HG03135 (cell line): ENCODE data around the gene GREB1.

Experiments
- ATAC-seq: cut with Tn5 transposase; IDR thresholded peaks from one replicate; pipeline ENCODE4 v1.9.1; 2021; ENCODE audit warnings: mild to moderate bottlenecking, moderate library complexity; ENCODE audit not compliant: unreplicated experiment

GREB1 gene

GRCh38 chr2:11631462-11631861 lies 97.6 kb downstream of the GREB1 start:
- ATAC-seq, result no peak

- ATAC-seq, result no peak
Observed at GRCh38 chr2:11633923-11634478, 100.2 kb downstream of the GREB1 start.

DNA sequence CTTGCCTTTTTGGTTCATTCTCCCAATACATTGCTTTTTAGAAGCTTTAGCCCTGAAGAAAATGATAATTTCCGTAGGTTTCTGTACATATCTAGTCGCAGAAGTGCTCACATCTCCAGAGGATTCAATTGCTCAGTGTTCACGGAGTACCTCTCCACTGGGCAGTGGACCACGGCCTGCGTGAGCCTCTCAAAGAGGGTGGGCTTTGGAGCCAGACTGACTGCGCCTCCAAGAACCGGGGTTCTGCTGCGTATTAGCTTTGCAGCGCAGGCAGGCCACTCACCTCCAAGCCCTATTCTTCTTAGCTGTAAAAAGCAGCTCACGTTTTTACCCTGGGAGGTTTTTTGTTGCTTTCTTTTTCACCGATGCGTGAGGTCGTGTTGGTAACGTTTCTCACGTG lies 100.7 kb downstream of the GREB1 start:
- ATAC-seq, result no peak

DNA sequence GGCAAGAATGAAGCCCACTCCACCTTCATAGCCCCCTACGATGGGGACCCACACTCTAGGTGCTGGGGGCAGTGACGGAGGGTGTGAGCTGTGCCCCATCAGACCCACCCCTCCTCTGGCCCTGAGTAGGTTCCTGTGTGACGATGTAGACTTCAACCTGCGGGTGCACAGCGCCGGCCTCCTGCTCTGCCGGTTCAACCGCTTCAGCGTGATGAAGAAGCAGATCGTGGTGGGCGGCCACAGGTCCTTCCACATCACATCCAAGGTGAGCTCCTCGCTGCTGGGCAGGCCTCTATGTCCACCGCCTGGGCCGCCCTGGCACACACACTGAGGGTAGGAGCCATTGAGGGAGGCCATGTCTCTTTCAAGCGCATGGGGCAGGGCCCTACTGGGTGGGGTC lies 101.3 kb downstream of the GREB1 start:
- ATAC-seq, result no peak

DNA sequence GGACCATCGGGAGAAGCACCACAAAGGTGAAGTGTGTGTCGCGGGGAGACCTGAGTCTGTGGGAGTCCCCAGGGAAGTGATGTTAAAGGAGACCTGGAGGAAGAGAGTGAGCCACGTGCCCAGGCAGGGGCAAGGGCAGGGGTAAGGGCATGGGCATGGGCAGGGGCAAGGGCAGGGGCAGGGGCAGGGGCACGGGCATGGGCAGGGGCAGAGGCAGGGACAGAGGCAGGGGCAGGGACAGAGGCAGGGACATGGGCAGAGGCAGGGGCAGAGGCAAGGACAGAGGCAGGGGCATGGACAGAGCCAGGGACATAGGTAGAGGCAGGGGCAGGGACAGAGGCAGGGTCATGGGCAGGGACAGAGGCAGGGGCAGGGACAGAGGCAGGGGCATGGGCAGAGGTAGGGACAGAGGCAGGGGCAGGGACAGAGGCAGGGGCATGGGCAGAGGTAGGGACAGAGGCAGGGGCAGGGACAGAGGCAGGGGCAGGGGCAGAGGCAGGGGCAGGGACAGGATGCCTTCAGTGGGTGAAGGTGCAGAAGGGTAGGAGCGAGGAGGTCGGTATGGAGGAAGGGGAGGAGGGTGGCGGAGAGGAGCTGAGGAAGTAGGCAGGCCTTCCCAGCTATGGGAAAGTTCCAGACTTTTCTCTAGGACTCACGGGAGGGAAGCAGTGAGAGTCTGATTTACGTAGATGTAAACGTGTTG lies 102.9 kb downstream of the GREB1 start:
- ATAC-seq, result no peak

- no peak for ATAC-seq
Observed at GRCh38 chr2:11637546-11637945, 103.7 kb downstream of the GREB1 start.

DNA sequence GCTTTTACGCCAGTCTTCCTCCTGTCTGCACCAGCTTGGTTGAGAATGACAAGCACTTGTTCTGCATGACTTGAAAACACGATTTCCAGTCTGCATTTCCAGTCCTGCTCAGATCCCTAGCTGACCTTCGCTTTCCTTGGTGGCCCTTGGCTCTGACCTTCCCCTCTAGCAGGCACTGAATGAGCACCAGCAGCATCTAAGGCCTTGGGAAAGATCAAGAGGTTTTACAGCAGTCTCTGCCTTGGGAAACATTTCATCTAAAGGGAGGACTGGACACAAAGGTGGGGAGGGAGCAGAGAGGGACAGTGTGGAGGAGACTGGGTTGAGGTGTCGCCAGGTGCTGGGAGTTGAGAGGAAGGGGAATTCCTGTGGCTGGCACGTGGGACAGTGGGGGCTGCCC lies 105.7 kb downstream of the GREB1 start:
- ATAC-seq, result no peak

DNA sequence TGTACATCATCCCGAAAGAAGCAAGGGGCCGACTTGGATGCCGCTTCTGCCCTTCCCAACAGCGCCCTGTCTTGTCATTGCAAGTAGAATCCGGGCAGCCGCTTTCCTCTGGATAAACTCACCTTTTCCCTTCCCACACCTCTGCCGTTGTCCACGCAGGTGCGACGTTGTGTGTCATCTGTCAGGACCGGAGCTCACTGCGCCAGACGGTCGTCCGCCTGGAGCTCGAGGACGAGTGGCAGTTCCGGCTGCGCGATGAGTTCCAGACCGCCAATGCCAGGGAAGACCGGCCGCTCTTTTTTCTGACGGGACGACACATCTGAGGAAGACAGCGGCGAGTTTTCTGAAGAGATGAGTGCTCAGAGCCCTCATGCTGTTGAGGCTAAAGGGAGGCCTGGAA lies 106.3 kb downstream of the GREB1 start:
- ATAC-seq, result no peak

DNA sequence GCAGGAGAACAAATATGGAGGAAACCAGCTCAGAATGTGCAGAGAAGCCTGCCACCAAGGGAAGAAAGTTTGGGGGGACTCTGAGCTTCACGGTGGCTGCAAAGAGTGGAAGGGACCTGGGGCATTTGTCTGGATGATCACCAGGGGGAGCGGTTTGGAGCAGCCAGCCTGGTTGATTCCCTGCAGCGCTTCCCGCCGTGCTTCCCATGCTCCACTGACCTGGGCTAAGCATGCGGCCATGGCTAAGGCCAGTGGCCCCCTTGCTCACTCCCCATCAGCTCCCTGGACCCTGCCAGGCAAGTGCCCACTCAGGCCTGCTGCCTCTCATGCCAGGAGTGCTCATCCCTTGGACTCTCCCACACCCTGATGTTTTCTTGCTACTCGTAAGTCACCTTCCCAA lies 109.1 kb downstream of the GREB1 start:
- ATAC-seq, result no peak

- no peak for ATAC-seq
Observed at GRCh38 chr2:11644293-11644692, 110.4 kb downstream of the GREB1 start.

DNA sequence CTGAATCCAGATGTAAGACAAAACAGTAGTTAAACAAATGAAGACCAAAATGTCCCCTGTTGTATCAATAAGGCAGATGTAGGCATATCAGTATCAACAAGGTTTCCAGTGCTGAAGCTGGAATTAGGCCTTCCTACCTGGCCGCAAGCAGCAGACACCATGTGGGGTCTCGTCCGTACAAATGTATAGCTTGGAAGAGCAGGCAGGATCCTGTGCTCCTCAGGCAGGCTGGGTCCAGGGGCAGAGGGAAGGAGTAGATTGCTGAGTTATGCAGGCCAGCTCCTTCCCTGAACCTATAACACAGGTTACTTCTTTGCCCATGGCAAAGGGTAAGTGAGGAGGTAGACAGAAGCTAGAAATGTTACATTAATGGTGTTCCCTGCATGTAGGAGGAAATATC lies 112.7 kb downstream of the GREB1 start:
- ATAC-seq, result no peak

DNA sequence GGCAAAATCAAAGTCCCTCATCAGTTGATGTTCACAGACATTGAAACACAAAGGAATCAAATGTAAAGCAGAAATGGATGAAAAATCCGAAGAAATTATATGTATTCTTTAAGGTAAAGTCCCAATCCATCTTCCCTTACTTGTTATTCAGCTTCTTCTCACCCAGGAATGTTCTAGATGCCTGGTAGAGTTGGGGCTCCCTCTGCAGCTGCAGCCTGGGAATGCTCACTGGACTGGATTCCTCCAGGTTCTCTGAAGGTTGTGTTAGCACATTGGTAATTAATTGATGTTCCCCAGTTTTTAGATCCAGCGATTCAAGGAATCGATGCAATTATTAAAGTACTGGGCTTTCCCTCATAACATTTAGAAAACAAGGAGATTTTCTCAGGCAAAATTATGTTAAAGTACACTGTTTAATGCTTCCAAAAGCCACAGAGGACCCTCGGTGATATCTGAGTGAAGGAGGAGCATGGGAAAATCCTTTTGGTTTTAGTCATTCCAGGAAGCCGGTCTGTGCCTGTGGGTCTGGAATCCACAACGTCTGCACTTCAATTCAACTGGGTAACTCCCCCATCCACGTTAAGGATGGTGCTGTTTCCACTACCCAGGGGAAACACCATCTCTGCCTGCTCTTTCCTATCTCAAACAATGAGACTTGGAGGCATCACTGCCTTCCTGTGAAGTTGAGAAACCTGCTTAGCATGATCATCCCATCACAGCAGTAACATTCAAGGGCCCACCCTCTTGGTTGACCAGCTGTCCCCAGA lies 114.2 kb downstream of the GREB1 start:
- no peak for ATAC-seq

DNA sequence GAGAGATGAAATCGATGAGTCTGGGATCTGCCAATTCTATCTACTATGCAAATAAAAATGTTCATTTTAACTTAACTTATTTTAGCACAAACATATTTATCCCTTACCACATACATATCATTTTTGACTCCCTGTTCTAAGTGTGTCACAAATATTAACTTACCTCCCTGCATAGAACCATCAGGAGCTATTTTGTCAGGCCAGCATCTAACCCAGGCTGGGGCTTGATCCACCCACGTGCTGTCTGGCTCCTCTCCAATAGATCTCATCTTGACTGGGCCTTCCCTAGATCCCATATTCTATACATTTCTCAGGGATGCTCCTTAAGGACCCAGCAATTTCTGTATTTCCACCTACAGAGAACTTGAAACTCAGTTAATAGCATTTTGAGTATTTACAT lies 115.2 kb downstream of the GREB1 start:
- ATAC-seq, result no peak

DNA sequence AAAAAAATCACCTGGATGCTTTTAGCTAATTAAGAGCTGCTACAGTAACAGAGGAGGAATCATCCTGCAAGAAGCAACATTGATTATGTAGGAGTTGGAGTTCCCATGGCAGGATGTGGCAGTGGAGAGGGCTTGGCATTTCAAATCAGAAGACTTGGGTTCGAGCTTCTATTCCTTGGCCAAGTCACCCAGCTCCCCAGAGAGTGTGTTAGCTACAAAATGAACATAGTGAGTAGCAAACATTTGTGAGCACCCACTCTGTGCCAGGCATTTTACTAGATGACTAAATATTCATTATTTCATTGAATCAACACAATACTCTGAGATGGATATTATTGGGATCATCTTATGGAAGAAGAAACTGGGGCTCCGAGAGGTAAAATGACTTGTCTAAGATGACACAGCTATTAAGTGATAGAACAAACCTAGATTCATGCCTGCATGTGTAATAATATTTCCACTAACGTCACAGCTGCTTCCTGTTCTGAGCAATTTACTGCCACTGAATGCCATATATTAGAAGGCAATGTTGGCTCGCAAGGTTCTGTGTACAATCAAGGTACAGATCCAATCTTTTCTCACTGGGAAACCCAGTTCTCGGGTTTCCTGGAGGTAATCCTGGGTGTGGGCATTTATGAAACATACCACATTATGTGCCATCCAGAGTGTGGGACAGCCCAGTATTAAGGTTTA lies 118.2 kb downstream of the GREB1 start:
- no peak for ATAC-seq

- ATAC-seq, result no peak
Observed at GRCh38 chr2:11652553-11652952, 118.7 kb downstream of the GREB1 start.

DNA sequence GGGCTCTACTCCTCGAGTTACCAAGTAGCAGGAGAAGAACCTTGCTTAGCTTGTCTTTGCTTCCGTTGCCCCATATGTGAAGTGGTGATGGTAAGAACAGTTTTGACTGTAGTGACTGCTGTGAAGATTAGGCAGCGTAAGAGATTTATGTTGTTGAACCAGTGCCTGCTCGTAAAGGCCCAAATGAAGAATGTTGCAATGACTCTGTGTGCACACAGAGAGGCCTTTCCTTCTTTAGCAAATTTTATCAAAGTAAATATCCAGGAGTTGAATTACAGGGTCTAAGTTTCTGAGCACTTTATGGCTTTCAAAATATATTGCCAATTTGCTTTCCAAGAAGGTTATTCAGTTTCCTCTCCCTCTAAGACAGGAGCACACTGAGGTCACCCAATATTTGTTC lies 121.7 kb downstream of the GREB1 start:
- no peak for ATAC-seq

DNA sequence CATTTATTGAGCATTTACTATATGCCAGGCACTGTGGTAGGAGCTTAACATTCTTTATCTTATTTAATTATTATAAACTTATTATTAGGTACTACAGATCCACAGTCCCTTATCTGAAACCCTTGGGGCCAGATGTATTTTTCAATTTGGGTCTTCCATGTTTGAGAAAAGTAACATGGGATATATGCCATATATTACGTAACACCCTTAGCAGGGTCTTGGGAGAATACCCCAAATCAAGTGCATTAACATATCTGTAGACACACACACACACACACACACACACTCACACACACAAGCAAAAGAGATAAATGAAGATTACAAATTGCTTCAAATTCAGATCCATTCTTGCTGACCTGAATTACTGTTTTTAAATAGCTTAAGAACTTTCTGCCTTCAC lies 122.4 kb downstream of the GREB1 start:
- no peak for ATAC-seq

DNA sequence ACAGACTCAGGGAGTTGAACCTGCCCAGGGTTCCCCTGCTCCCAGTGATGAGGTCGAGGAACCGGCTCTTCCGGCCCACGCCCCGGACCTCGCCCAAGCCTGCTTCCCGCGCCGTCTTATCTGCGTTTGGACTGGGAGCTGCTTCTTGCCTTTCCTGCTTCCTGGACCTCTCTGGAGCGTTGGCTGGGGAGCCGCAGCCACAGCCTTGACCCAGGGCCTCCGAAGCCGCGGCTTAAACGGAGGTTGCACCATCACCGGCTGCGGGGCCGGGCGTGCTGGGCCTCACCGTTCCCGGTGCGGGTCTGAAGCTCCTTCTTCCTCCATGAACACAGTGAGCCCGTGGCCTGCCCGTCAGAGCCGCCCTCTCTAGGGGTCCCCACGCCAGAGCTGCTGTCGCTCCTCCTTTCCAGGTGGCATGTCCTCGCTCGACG lies 122.8 kb downstream of the GREB1 start:
- no peak for ATAC-seq

GRCh38 chr2:11657195-11657594 lies 123.3 kb downstream of the GREB1 start:
- no peak for ATAC-seq

- ATAC-seq, result no peak
Observed at GRCh38 chr2:11657646-11658045, 123.8 kb downstream of the GREB1 start.

GRCh38 chr2:11658208-11659114 lies 124.6 kb downstream of the GREB1 start:
- ATAC-seq, result no peak
